H54 (cell line): ENCODE measurements around the gene PDS5A.
A peak's percentile ranks its signal among the peaks of the same experiment; 100 is the strongest.
"Not testable (repeated sequence)": the region's sequence is repeated elsewhere in the genome, so short reads cannot be mapped to it uniquely, and the experiment has no call there.

Experiments
- DNase-seq: peaks from one replicate; pipeline ENCODE4 v3.0.0; 2011; ENCODE audit warnings: low spot score, mixed read lengths; ENCODE audit not compliant: insufficient read length
- FAIRE-seq: peaks from 3 replicates; lab custom pipeline; 2011; peaks lifted over from hg19 to GRCh38; lab: Jason Lieb, UNC
- POLR2A ChIP-seq: IDR thresholded peaks from 2 replicates; pipeline ENCODE4 v1.6.1; 2011; ENCODE audit warnings: low read depth, mild to moderate bottlenecking, low read length

The PDS5A gene

GRCh38 chr4:39978904-39979303 lies 1.2 kb upstream of the PDS5A start:
- TF ChIP-seq POLR2A: no peak
- FAIRE-seq: no peak
- DNase-seq: no peak

DNA sequence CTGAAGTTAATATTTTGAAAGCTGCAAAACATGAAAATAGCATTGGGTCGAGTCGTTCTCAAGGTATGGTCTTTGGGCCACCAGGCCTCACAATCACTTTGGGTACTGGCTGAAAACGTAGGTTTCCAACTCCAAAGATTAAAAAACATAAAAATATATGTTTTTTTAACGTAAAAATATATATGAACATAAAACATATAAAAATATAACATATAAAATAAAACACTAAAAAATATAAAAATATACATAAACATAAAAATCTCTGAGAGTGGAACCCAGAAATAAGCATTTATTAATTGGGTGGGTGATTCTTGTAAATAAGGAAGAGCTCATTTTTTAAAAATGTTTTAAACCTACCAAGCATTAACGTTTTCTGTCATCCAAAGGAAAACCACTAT lies 666 bp upstream of the PDS5A start:
- TF ChIP-seq POLR2A: no peak
- no peak for DNase-seq
- FAIRE-seq: no peak

- FAIRE-seq (no peak), DNase-seq (peak; percentile 15)
- no peak for TF ChIP-seq POLR2A
Observed at GRCh38 chr4:39976945-39977488, 694 bp downstream of the PDS5A start.

DNA sequence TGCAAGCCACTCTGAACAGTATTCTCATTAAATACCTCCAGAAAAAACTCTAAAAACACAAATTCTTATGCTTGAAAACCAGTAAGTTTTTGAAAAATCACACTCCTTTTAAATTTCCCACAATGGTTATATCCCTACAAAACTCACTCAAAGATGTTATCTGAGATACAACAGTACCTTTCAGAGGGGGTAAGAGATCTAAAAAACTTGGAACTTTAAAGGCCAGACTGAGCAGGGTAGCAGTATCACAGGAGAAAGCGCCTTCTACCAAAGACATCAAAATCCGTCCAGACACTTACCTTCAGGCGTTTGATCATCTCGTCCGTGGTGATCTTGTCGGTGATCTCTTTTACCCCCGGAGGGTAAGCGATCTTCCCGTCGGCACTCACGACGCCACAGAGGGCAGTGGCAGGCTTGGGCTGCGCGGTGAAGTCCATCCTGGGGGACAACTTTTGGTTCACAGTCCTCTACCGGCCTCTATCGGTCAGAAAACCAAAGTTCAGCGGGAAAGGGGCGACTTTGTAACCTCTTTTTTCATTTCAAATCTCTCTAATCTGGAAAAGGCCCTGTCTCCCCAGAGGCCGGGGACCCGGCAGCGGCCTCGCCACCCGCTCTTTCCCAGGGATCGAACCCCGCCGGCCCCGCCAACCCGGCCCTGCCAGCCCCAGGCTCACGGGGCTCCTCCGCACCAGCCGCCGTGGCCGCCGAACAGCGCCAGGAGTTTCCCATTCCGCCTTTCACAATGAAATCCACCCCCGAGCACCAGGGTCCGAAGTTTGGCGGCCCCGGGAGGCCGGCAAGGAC lies 1.4 kb downstream of the PDS5A start:
- DNase-seq: peak; percentile 39
- no peak for TF ChIP-seq POLR2A
- FAIRE-seq: no peak

GRCh38 chr4:39975488-39976089 lies 2.1 kb downstream of the PDS5A start:
- no peak for FAIRE-seq
- no peak for DNase-seq
- no peak for TF ChIP-seq POLR2A

GRCh38 chr4:39973052-39973451 lies 4.7 kb downstream of the PDS5A start:
- not testable (repeated sequence) for DNase-seq, FAIRE-seq

- no peak for DNase-seq
- no peak for FAIRE-seq
- TF ChIP-seq POLR2A: no peak
Observed at GRCh38 chr4:39970671-39971640, 6.8 kb downstream of the PDS5A start.

DNA sequence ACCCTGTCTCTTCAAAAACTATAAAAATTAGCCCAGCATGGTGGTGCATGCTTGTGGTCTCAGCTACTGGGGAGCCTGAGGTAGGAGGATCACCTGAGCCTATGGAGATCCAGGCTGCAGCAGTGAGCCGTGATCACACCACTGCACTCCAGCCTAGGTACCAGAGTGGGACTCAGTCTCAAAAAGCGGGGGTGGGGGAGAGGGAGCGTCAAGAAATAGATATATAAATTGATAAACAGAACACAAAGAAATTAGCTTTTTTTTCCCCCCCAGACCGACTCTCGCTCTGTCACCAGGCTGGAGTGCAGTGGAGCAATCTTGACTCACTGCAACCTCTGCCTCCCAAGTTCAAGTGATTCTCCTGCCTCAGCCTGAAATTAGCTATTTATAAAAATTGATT lies 14.1 kb downstream of the PDS5A start:
- DNase-seq (no peak), FAIRE-seq (no peak)
- TF ChIP-seq POLR2A: no peak

- DNase-seq (no peak), FAIRE-seq (no peak)
- TF ChIP-seq POLR2A: no peak
Observed at GRCh38 chr4:39961311-39961877, 16.3 kb downstream of the PDS5A start.

DNA sequence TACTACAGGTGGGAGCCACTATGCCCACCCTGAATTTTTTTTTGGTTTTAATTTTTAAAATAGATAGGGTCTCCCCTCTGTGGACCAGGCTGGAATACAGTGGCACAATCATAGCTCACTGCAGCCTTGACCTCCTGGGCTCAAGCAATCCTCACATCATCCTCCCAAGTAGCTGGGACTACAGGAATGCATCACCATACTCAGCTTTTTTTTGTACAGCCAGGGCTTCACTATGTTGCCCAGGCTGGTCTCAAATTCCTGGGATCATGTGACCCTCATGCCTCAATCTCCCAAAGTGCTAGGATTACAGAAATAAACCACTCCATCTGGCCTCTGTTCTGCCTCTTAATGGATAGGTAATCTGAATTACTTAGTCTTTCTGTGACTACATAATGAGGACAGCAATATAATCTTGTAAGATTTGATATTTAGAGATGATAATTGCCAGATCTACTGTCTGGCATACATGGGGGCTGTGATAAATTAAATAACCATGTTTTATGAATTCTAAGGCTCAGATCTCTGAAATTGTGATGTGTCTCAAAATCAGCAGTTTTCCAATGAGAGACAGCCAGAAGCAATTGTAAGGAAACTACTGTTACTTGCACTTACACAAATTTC lies 26.7 kb downstream of the PDS5A start:
- FAIRE-seq (no peak), DNase-seq (no peak)
- no peak for TF ChIP-seq POLR2A

GRCh38 chr4:39947963-39948362 lies 29.7 kb downstream of the PDS5A start:
- TF ChIP-seq POLR2A: no peak
- DNase-seq (no peak), FAIRE-seq (no peak)

DNA sequence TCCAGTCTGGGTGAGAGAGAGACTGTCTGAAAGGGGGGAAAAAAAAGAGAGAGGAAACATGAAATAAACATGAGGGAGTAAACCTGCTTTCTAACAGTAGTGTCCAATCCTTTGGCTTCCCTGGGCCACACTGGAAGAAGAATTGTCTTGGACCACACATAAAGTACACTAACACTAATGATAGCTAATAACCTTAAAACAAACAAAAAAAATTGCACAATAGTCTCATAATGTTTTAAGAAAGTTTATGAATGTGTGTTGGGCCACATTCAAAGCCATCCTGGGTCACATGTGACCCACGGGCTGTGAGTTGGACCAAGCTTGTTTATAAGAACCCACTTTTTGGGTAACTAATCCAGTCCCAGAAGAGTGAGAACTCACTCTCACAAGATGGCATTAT lies 30.3 kb downstream of the PDS5A start:
- no peak for TF ChIP-seq POLR2A
- FAIRE-seq (no peak), DNase-seq (no peak)

DNA sequence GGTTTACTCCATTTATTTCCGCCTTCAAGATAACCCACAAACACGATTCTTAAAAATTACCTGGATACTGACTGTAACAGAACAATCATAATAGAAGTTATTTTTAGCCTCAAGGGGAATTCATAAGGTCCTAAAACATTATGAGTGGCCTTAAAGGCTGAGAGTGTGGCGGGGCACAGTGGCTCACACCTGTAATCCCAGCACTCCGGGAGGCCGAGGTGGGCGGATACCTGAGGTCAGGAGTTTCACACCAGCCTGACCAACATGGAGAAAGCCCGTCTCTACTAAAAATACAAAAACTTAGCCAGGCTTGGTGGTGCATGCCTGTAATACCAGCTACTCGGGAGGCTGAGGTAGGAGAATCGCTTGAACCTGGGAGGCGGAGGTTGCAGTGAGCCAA lies 33.5 kb downstream of the PDS5A start:
- FAIRE-seq, DNase-seq: not testable (repeated sequence)

DNA sequence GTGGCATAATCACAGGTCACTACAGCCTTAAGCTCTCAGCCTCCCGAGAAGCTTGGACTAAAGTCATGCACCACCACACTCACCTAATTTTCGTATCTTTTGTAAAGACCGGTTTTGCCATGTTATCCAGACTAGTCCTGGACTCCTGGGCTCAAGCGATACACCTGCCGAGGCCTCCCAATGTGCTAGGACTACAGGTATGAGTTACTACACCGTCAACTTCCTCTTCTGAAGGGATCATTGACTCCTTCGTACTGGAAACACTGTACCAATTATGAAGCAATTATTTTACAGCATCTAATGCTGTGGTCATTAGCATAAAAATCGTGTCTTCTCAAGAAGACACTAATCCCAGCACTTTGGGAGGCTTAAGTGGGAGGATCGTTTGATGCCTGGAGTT lies 35.2 kb downstream of the PDS5A start:
- no peak for TF ChIP-seq POLR2A
- FAIRE-seq (no peak), DNase-seq (no peak)
